H1 (cell line): Measurements from ENCODE around the gene DNTTIP2. TPM values are rescaled to one million over a fixed set of nuclear protein-coding genes. Genes with fewer than 3 reads are reported as not detected.

Experiments
- CTCF ChIA-PET: fragments of 300-600 bp; sonication (Branson Sonifier 250); formaldehyde crosslinking; loops from one replicate; lab custom pipeline; 2021; ENCODE audit not compliant: partially characterized antibody; lab: Charles Lee
- POLR2A ChIA-PET: fragments of 300-600 bp; sonication (Branson Sonifier 250); formaldehyde crosslinking; loops from one replicate; lab custom pipeline; 2021; ENCODE audit warnings: inconsistent platforms; ENCODE audit not compliant: partially characterized antibody; lab: Charles Lee
- DNase-seq, 2 experiments: peaks; one replicate each; pipeline versions ENCODE4 v3.0.0 to v3.0.0-alpha.2; 2010 to 2022; ENCODE audit warnings: low spot score in 2 of 2, low read depth in 1 of 2, mixed read lengths in 1 of 2
- FAIRE-seq: peaks from 2 replicates; lab custom pipeline; 2011; peaks lifted over from hg19 to GRCh38; lab: Jason Lieb, UNC
- H2AFZ ChIP-seq: 2 replicates; pipeline ENCODE4 v1.8.1; 2012; ENCODE audit warnings: low read length, inconsistent platforms
- H2AK5ac ChIP-seq: 2 replicates; pipeline ENCODE4 v1.6.1; 2013; ENCODE audit warnings: low read depth, low read length
- H2BK120ac ChIP-seq: replicated peaks from 2 replicates; pipeline ENCODE3; 2013; ENCODE audit warnings: low read depth, low read length, inconsistent platforms
- H2BK12ac ChIP-seq: 2 replicates; pipeline ENCODE4 v1.6.1; 2013; ENCODE audit warnings: low read depth, low read length
- H2BK15ac ChIP-seq: 2 replicates; pipeline ENCODE4 v1.6.1; 2013; ENCODE audit warnings: low read length
- H2BK20ac ChIP-seq: 2 replicates; pipeline ENCODE4 v1.6.1; 2013; ENCODE audit warnings: low read length
- H2BK5ac ChIP-seq: 2 replicates; pipeline ENCODE4 v1.6.1; 2013; ENCODE audit warnings: low read depth, low read length
- H3K14ac ChIP-seq: 2 replicates; pipeline ENCODE4 v1.6.1; 2013; ENCODE audit warnings: inconsistent platforms; ENCODE audit not compliant: insufficient read length
- H3K18ac ChIP-seq: 2 replicates; pipeline ENCODE4 v1.6.1; 2013; ENCODE audit warnings: low read length; ENCODE audit errors: extremely low read depth
- H3K23ac ChIP-seq: 2 replicates; pipeline ENCODE4 v1.6.1; 2013; ENCODE audit warnings: inconsistent platforms; ENCODE audit not compliant: insufficient read length
- H3K23me2 ChIP-seq: 2 replicates; pipeline ENCODE4 v1.6.1; 2013; ENCODE audit warnings: low read depth, low read length
- H3K27ac ChIP-seq: 2 replicates; pipeline ENCODE4 v1.6.1; 2011; ENCODE audit warnings: low read depth, low read length, inconsistent platforms
- H3K27me3 ChIP-seq, 4 experiments: replicated peaks in 1 of 4; 1 replicate in 1 of 4; 2 replicates in 3 of 4; pipeline versions ENCODE4 v1.6.1 to v1.8.1; 2011 to 2013; ENCODE audit warnings: low read length in 3 of 4, mild to moderate bottlenecking in 3 of 4, inconsistent platforms in 2 of 4, mixed read lengths in 2 of 4, moderate library complexity in 1 of 4; ENCODE audit not compliant: control insufficient read depth in 3 of 4, insufficient read depth in 3 of 4; ENCODE audit errors: extremely low read depth in 1 of 4
- H3K36me3 ChIP-seq, 4 experiments: 2 replicates each; pipeline versions ENCODE4 v1.6.1 to v1.8.1; 2011 to 2013; ENCODE audit warnings: mild to moderate bottlenecking in 4 of 4, low read length in 3 of 4, moderate library complexity in 2 of 4, control low read depth in 1 of 4, inconsistent platforms in 1 of 4; ENCODE audit not compliant: insufficient read depth in 4 of 4, control insufficient read depth in 2 of 4
- H3K4ac ChIP-seq: replicated peaks from 2 replicates; pipeline ENCODE3; 2013; ENCODE audit warnings: low read length, low read depth, mixed read lengths, inconsistent platforms; ENCODE audit not compliant: insufficient read length
- H3K4me1 ChIP-seq, 4 experiments: replicated peaks in 1 of 4; 1 replicate in 1 of 4; 2 replicates in 3 of 4; pipeline versions ENCODE4 v1.6.1 to v1.8.1; 2011 to 2013; ENCODE audit warnings: low read length in 3 of 4, inconsistent platforms in 2 of 4, mixed read lengths in 1 of 4; ENCODE audit not compliant: insufficient read depth in 4 of 4, control insufficient read depth in 3 of 4
- H3K4me2 ChIP-seq, 2 experiments: 2 replicates each; pipeline versions ENCODE4 v1.6.1 to v1.8.1; 2011 to 2013; ENCODE audit warnings: low read depth in 2 of 2, low read length in 2 of 2, control low read depth in 1 of 2, inconsistent platforms in 1 of 2, mild to moderate bottlenecking in 1 of 2; ENCODE audit not compliant: insufficient read depth in 1 of 2
- H3K4me3 ChIP-seq, 4 experiments: fragments of 200-600, 300-600 bp in 1 of 4; sonication (generic), shearing (Covaris generic), sonication (Bioruptor Twin) in 1 of 4; 2 replicates each; pipeline versions ENCODE4 v1.5.1 to v1.8.1; 2011 to 2016; ENCODE audit warnings: low read length in 4 of 4, low read depth in 3 of 4, control low read depth in 2 of 4, inconsistent platforms in 2 of 4, mild to moderate bottlenecking in 2 of 4, mixed read lengths in 1 of 4, moderate library complexity in 1 of 4; ENCODE audit not compliant: insufficient read depth in 2 of 4; ENCODE audit errors: extremely low read depth in 1 of 4
- H3K56ac ChIP-seq: replicated peaks from 2 replicates; pipeline ENCODE3; 2013; ENCODE audit warnings: low read depth, mild to moderate bottlenecking, mixed read lengths, low read length, inconsistent platforms; ENCODE audit not compliant: insufficient read length
- H3K79me1 ChIP-seq: 2 replicates; pipeline ENCODE4 v1.6.1; 2013; ENCODE audit warnings: low read depth, low read length, control low read depth
- H3K79me2 ChIP-seq, 2 experiments: 2 replicates each; pipeline versions ENCODE4 v1.6.1 to v1.8.1; 2012 to 2013; ENCODE audit warnings: low read length in 2 of 2, mild to moderate bottlenecking in 2 of 2, inconsistent platforms in 1 of 2; ENCODE audit not compliant: insufficient read depth in 2 of 2, control insufficient read depth in 1 of 2
- H3K9ac ChIP-seq, 4 experiments: replicated peaks in 1 of 4; 1 replicate in 1 of 4; 2 replicates in 3 of 4; pipeline versions ENCODE4 v1.6.1 to v1.8.1; 2011 to 2013; ENCODE audit warnings: low read depth in 3 of 4, low read length in 3 of 4, control low read depth in 2 of 4, mild to moderate bottlenecking in 2 of 4, moderate library complexity in 2 of 4, inconsistent platforms in 1 of 4; ENCODE audit errors: extremely low read depth in 1 of 4
- H3K9me3 ChIP-seq, 2 experiments: 2 replicates each; pipeline versions ENCODE4 v1.6.1 to v1.8.1; 2012 to 2013; ENCODE audit warnings: mild to moderate bottlenecking in 2 of 2, moderate library complexity in 2 of 2, control low read depth in 1 of 2, inconsistent platforms in 1 of 2, low read depth in 1 of 2, low read length in 1 of 2, mixed read lengths in 1 of 2; ENCODE audit not compliant: insufficient read depth in 2 of 2
- H4K20me1 ChIP-seq, 2 experiments: replicated peaks in 1 of 2; 2 replicates each; pipeline versions ENCODE3 to v1.8.1; 2011 to 2013; ENCODE audit warnings: inconsistent platforms in 2 of 2, low read length in 2 of 2, mild to moderate bottlenecking in 1 of 2; ENCODE audit not compliant: insufficient read depth in 2 of 2, control insufficient read depth in 1 of 2
- H4K5ac ChIP-seq: 2 replicates; pipeline ENCODE4 v1.6.1; 2013; ENCODE audit warnings: low read length, low read depth, mixed read lengths, inconsistent platforms; ENCODE audit not compliant: insufficient read length
- H4K8ac ChIP-seq: 2 replicates; pipeline ENCODE4 v1.8.0; 2013; ENCODE audit warnings: mild to moderate bottlenecking, moderate library complexity, low read length, inconsistent platforms; ENCODE audit not compliant: insufficient read depth; ENCODE audit errors: extremely low read depth
- H4K91ac ChIP-seq: replicated peaks from 2 replicates; pipeline ENCODE3; 2013; ENCODE audit warnings: low read length, mixed read lengths, inconsistent platforms; ENCODE audit not compliant: insufficient read length
- ASH2L ChIP-seq: fragments of 200-600, 300-600 bp; sonication (generic); IDR thresholded peaks from one replicate; pipeline ENCODE4 v1.7.1; 2017; ENCODE audit warnings: low read length
- ATF3 ChIP-seq: IDR thresholded peaks from 2 replicates; pipeline ENCODE4 v1.6.1; 2011; ENCODE audit warnings: low read depth, mild to moderate bottlenecking, low read length; ENCODE audit not compliant: insufficient read depth
- CTBP2 ChIP-seq: IDR thresholded peaks from 2 replicates; pipeline ENCODE4 v1.7.0; 2011; ENCODE audit warnings: borderline replicate concordance, mild to moderate bottlenecking, moderate library complexity, mixed read lengths, low read length; ENCODE audit not compliant: insufficient read depth, insufficient read length
- EZH2 ChIP-seq: fragments of 200-600 bp; sonication (generic); IDR thresholded peaks from 2 replicates; pipeline ENCODE4 v1.7.1; 2012; ENCODE audit warnings: low read depth, mild to moderate bottlenecking, moderate library complexity, low read length, inconsistent platforms; ENCODE audit not compliant: severe bottlenecking
- HDAC6 ChIP-seq: IDR thresholded peaks from one replicate; pipeline ENCODE4 v1.7.1; 2012; ENCODE audit warnings: low read depth, mild to moderate bottlenecking, inconsistent platforms, low read length, moderate library complexity
- KDM4A ChIP-seq: IDR thresholded peaks from one replicate; pipeline ENCODE4 v1.7.1; 2012; ENCODE audit warnings: low read depth, mild to moderate bottlenecking, moderate library complexity, low read length, inconsistent platforms; ENCODE audit not compliant: severe bottlenecking
- NRF1 ChIP-seq: IDR thresholded peaks from 2 replicates; pipeline ENCODE4 v1.6.1; 2011; ENCODE audit warnings: mild to moderate bottlenecking, low read depth, low read length, improper control_type of control experiment
- PHF8 ChIP-seq: fragments of 200-600 bp; sonication (generic); conservative IDR thresholded peaks from 2 replicates; pipeline ENCODE4 v1.7.1; 2012; ENCODE audit warnings: low read depth, mild to moderate bottlenecking, inconsistent platforms, low read length, moderate library complexity
- SP2 ChIP-seq: IDR thresholded peaks from 2 replicates; pipeline ENCODE4 v1.6.1; 2012; ENCODE audit warnings: mild to moderate bottlenecking, low read length, inconsistent platforms
- TAF1 ChIP-seq: IDR thresholded peaks from 2 replicates; pipeline ENCODE4 v1.6.1; 2011; ENCODE audit warnings: mild to moderate bottlenecking, low read depth, low read length
- YY1 ChIP-seq: IDR thresholded peaks from 2 replicates; pipeline ENCODE4 v1.6.1; 2011; ENCODE audit warnings: low read depth, mild to moderate bottlenecking, low read length
- WGBS, 2 experiments: shearing (Covaris generic) in 1 of 2; methylation state at CpG; one replicate each; pipeline versions ENCODE4 v1.1.6 to v1.1.7; 2013 to 2015; ENCODE audit warnings: low lambda C conversion rate in 2 of 2, mixed read lengths in 2 of 2, inconsistent platforms in 1 of 2, low coverage in 1 of 2, missing lambda C conversion rate in 1 of 2; ENCODE audit not compliant: insufficient replicate concordance in 2 of 2, insufficient coverage in 1 of 2, insufficient read length in 1 of 2; ENCODE audit errors: extremely low coverage in 1 of 2, missing lambda C conversion rate in 1 of 2; 5-methylcytosine and 5-hydroxymethylcytosine counted together
- polyA plus RNA-seq, 7 experiments: library from polyadenylated mRNA; depleted of rRNA in 3 of 7; stranded (reverse) in 5 of 7; unstranded in 2 of 7; fragments of >200 nt in 5 of 7; fragments of 200-250 nt in 2 of 7; gene quantifications; 1 replicate in 5 of 7; 2 replicates in 1 of 7; 4 replicates in 1 of 7; pipeline versions ENCODE4 v1.2.1 to v1.2.3, GENCODE V29; 2011 to 2013; ENCODE audit warnings: missing spikeins in 2 of 7, mixed read lengths in 2 of 7
- total RNA-seq: library from RNA; stranded (reverse); fragmentation: NEBNext Ultra II Directional; extraction: Animal tissue kit (Norgen Biotek cat#: 25700); gene quantifications from 2 replicates; pipeline ENCODE4 v1.2.1, GENCODE V29; 2021

DNTTIP2 gene
- total and polyA plus RNA-seq, 2 of the 8 experiments (the other 6 are each of a cell fraction or from before 2014, with no cell fraction given): 6.3 to 80.4 TPM

GRCh38 chr1:93847811-93848288 lies 31.2 kb downstream of the DNTTIP2 start:
- Histone ChIP-seq H4K5ac (peak overlapping the region; percentile 12), H3K27me3 (no peaks in the 10 kb centered on the region; a peak in 1 of 7 replicates), H3K9ac (peak overlapping the region in 3 of 4 experiments; percentile 52 to 70 (median 69); a peak in 5 of 7 replicates), H2BK15ac (no peak overlapping the region), H3K4me3 (peak overlapping the region; percentile 73 to 93 (median 82)), H3K4me1 (peaks cover 0 to 7% (median 2%) of the 10 kb centered on the region in 4 experiments; a peak in 2 of 7 replicates), H3K36me3 (no peaks in the 10 kb centered on the region; a peak in 1 of 8 replicates), H3K79me1 (no peaks in the 10 kb centered on the region), H3K9me3 (peaks cover 0 to 7% of the 10 kb centered on the region in 2 experiments; a peak in 1 of 4 replicates), H3K18ac (peak overlapping the region; percentile 75; the same call in 1 of the 2 replicates), H3K4me2 (peak overlapping the region; percentile 65 to 69), H3K27ac (no peak overlapping the region), H2BK20ac (no peak overlapping the region), H2BK5ac (peak overlapping the region; percentile 73), H4K91ac (no peak overlapping the region), H3K79me2 (no peaks in the 10 kb centered on the region), H3K23me2 (peaks cover 4% of the 10 kb centered on the region; the same call in 1 of the 2 replicates), H2BK120ac (no peak overlapping the region), H3K56ac (peak overlapping the region; percentile 7), H3K23ac (no peak overlapping the region), H4K20me1 (no peaks in the 10 kb centered on the region), H2AFZ (peak overlapping the region; percentile 81; the same call in 1 of the 2 replicates), H3K14ac (no peak overlapping the region), H3K4ac (no peak overlapping the region), H2BK12ac (peak overlapping the region; percentile 77; the same call in 1 of the 2 replicates), H4K8ac (peak overlapping the region; percentile 75; the same call in 1 of the 2 replicates), H2AK5ac (no peak overlapping the region)
- WGBS, 2 experiments: 1% methylated on average over 26 of the region's 36 CpGs; no CpG with 5 or more reads in 1 of the 2 experiments
- DNase-seq (peak in 1 of 2 experiments; percentile 79), FAIRE-seq (no peak)
- POLR2A ChIA-PET: interaction anchor here (0.7 to 3.1 kb wide), 3 partner anchors 27 to 219 kb away, joined by 3 to 14 read pairs (median 3); partner anchors contain the start of gene DNTTIP2
- CTCF ChIA-PET: interaction anchor here (0.7 to 14.0 kb wide), 4 partner anchors 33 to 271 kb away, joined by 3 to 324 read pairs (median 14); no protein-coding TSS in a partner anchor
- TF ChIP-seq EZH2 (no peak), CTBP2 (no peak), HDAC6 (no peak), TAF1 (peak; percentile 42; the same call in 1 of the 2 replicates), PHF8 (peak; percentile 16; the same call in 1 of the 2 replicates), SP2 (no peak), YY1 (peak; percentile 66; the same call in 1 of the 2 replicates), NRF1 (no peak), ATF3 (0 out of 2 replicates have a peak, but pooled peaks have one; percentile 13), ASH2L (peak; percentile 96), KDM4A (no peak)
